Erythroblast (primary cell): ENCODE data around the gene CKS1B.

Source experiments
- GATA1 ChIP-seq: IDR thresholded peaks from 2 replicates; pipeline ENCODE4 v1.6.1; 2011; ENCODE audit warnings: low read depth, mild to moderate bottlenecking, control low read depth, low read length, moderate library complexity
- POLR2A ChIP-seq: IDR thresholded peaks from 2 replicates; pipeline ENCODE4 v1.6.1; 2011; ENCODE audit warnings: mild to moderate bottlenecking, low read length

DNA sequence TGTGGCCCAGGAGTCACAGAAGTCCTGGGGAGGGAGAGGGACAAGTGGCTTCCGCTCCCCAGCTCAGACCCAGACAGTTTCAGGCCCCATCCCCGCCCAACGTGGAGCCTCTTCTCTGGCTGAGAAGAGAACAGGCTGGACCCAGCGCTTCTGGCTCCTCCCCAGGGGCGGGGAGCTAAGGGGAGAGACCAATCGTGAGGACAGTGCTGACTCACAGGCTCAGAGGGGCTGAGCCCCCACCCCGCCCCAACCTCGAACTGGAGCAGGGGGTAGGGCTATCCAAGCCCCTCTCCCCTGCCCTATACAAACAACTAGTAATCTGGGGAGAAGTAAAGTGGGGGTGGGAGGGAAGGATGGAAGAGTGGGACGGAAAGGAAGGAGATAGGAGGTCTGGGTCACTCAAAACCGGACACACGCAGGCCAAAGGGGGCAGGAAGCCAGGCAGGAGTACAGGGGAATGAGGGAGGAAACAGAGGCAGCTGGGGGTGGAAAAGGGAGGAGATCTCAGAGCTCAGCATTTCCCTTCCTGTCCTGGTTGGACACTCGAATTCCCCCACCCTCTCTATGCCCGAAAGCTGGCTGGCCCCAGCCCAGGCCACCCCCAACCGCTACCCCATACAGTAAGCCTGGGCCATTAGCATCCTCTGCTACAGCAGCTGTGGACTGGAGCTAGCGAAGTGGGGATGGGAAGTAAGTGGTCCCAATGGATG is 3.7 kb upstream of the CKS1B start, which contains the start of gene SHC1:
- TF ChIP-seq POLR2A (peak; percentile 85), GATA1 (no peak)
